Mammary epithelial cell (primary cell): ENCODE measurements around the gene GALNT10.

ENCODE experiments used
- CTCF ChIP-seq, 2 donors: IDR thresholded peaks in 1 of 2; conservative IDR thresholded peaks in 1 of 2; 2 replicates each; pipeline ENCODE4 v1.5.1; 2011 to 2012; ENCODE audit warnings: inconsistent platforms in 2 of 2, low read length in 2 of 2, mild to moderate bottlenecking in 2 of 2, control low read depth in 1 of 2, low read depth in 1 of 2; ENCODE audit not compliant: insufficient read depth in 1 of 2; ENCODE audit errors: extremely low read depth in 1 of 2
- EZH2 ChIP-seq: IDR thresholded peaks from 2 replicates; pipeline ENCODE4 v1.6.1; 2012; ENCODE audit warnings: low read length, inconsistent platforms, borderline replicate concordance

GRCh38 chr5:154202379-154203260 is 12.1 kb downstream of the GALNT10 start:
- TF ChIP-seq CTCF (conservative IDR thresholded peaks at IDR 0.05 in 1 of 2, IDR thresholded peaks at IDR 0.05 in 1 of 2; ENCODE audit: extremely low read depth in 1 of 2, insufficient read depth in 1 of 2, low read depth in 1 of 2, low read length in 2 of 2) (no peak), EZH2 (no peak)
